Uterus (tissue), 4 donors: ENCODE results near the gene ATP7B. TPM values are rescaled to one million over a fixed set of nuclear protein-coding genes. Genes with fewer than 3 reads are reported as not detected.

Experiments
- DNase-seq, 2 donors: peaks; one replicate each; pipeline ENCODE4 v3.0.0-alpha.2; 2019 to 2020
- H3K27ac ChIP-seq, 2 donors: fragments of 200-600 bp; sonication (generic); 1 replicate in 1 of 2; 2 replicates in 1 of 2; pipeline ENCODE4 v1.5.1; 2016 to 2018
- H3K27me3 ChIP-seq, 2 donors: fragments of 200-600 bp; sonication (generic); one replicate each; pipeline ENCODE4 v1.5.1; 2018 to 2019; ENCODE audit warnings: control low read depth in 1 of 2
- H3K36me3 ChIP-seq, 2 donors: fragments of 200-600 bp; sonication (generic); one replicate each; pipeline ENCODE4 v1.5.1; 2019; ENCODE audit warnings: control low read depth in 1 of 2
- H3K4me1 ChIP-seq, 2 donors: fragments of 200-600 bp; sonication (generic); one replicate each; pipeline ENCODE4 v1.5.1; 2018 to 2019; ENCODE audit warnings: control low read depth in 1 of 2
- H3K4me3 ChIP-seq, 2 donors: fragments of 200-600 bp; sonication (generic); 1 replicate in 1 of 2; 2 replicates in 1 of 2; pipeline ENCODE4 v1.5.1; 2018 to 2019; ENCODE audit warnings: mild to moderate bottlenecking in 1 of 2
- H3K9me3 ChIP-seq, 2 donors: fragments of 200-600 bp; sonication (generic); one replicate each; pipeline ENCODE4 v1.5.1; 2019; ENCODE audit warnings: control low read depth in 1 of 2
- CTCF ChIP-seq, 4 experiments: fragments of 200-600 bp in 2 of 4; fragments of 450-650 bp in 2 of 4; sonication (generic) in 2 of 4; IDR thresholded peaks; one replicate each; pipeline ENCODE4 v1.5.1; 2016 to 2019; ENCODE audit warnings: antibody characterized with exemption in 4 of 4, mild to moderate bottlenecking in 2 of 4, moderate library complexity in 1 of 4
- POLR2A ChIP-seq, 2 donors: fragments of 450-650 bp; IDR thresholded peaks; one replicate each; pipeline ENCODE4 v1.6.1; 2016; ENCODE audit warnings: antibody characterized with exemption in 2 of 2, mild to moderate bottlenecking in 1 of 2, moderate library complexity in 1 of 2
- intact Hi-C: fragments of 100-400 bp; cut with DNase I; formaldehyde crosslinking; loops from one replicate; pipeline ENCODE4 v1.15.1; 2023; ENCODE audit warnings: low total_unique reads
- total RNA-seq, 4 donors: library from RNA; depleted of rRNA in 3 of 4; stranded (reverse); fragments of >200 nt in 3 of 4; gene quantifications; one replicate each; pipeline versions ENCODE4 v1.1.0 to v1.2.4, GENCODE V29; 2014 to 2023
- donor health status: DM: yes; HTN: yes; CAD: no.

Gene ATP7B
- total RNA-seq, 4 donors from 2014 or later, result 9.2 to 16.2 (median 9.9) TPM

GRCh38 chr13:51967482-51968446, 43.5 kb downstream of the ATP7B start:
- no peaks in the 10 kb centered on the region for H3K27me3 ChIP-seq

GRCh38 chr13:51966186-51966585, 45.1 kb downstream of the ATP7B start:
- H3K27ac ChIP-seq, result no peak overlapping the region
- no peak for DNase-seq
- no peaks in the 10 kb centered on the region for H3K4me1 ChIP-seq
- no peaks in the 10 kb centered on the region for H3K9me3 ChIP-seq
- no peak overlapping the region for H3K4me3 ChIP-seq
- intact Hi-C loops, result no loop called here
- H3K27me3 ChIP-seq, result no peaks in the 10 kb centered on the region
- TF ChIP-seq CTCF (IDR thresholded peaks at IDR 0.05), result no peak
- no peaks in the 10 kb centered on the region for H3K36me3 ChIP-seq

More at GRCh38 chr13:51967482-51968446, 43.5 kb downstream of the ATP7B start:
- no peak for DNase-seq
- H3K27ac ChIP-seq, result peak overlapping the region in 1 of 2 donors; percentile 33
- H3K36me3 ChIP-seq, result no peaks in the 10 kb centered on the region
- H3K9me3 ChIP-seq, result no peaks in the 10 kb centered on the region
- no peaks in the 10 kb centered on the region for H3K4me1 ChIP-seq
- TF ChIP-seq CTCF (IDR thresholded peaks at IDR 0.05) (no peak), POLR2A (IDR thresholded peaks at IDR 0.05) (no peak)
- intact Hi-C loops, result no loop called here
- no peak overlapping the region for H3K4me3 ChIP-seq

- H3K9me3 ChIP-seq, result no peaks in the 10 kb centered on the region
- no peaks in the 10 kb centered on the region for H3K36me3 ChIP-seq
- H3K4me3 ChIP-seq, result no peak overlapping the region
- no peaks in the 10 kb centered on the region for H3K4me1 ChIP-seq
- intact Hi-C loops, result no loop called here
- H3K27me3 ChIP-seq, result no peaks in the 10 kb centered on the region
- H3K27ac ChIP-seq, result no peak overlapping the region
- no peak for TF ChIP-seq POLR2A (IDR thresholded peaks at IDR 0.05)
- no peak for TF ChIP-seq CTCF (IDR thresholded peaks at IDR 0.05)
- no peak for DNase-seq
These were observed 49.5 kb downstream of the ATP7B start for GRCh38 chr13:51961493-51962403.

GRCh38 chr13:51960766-51961165, 50.5 kb downstream of the ATP7B start:
- H3K9me3 ChIP-seq, result no peaks in the 10 kb centered on the region
- no peaks in the 10 kb centered on the region for H3K36me3 ChIP-seq
- H3K4me3 ChIP-seq, result no peak overlapping the region
- no peak for DNase-seq
- H3K27me3 ChIP-seq, result no peaks in the 10 kb centered on the region
- no peak overlapping the region for H3K27ac ChIP-seq
- TF ChIP-seq CTCF (IDR thresholded peaks at IDR 0.05), result no peak
- no peak for TF ChIP-seq POLR2A (IDR thresholded peaks at IDR 0.05)
- no peaks in the 10 kb centered on the region for H3K4me1 ChIP-seq
- intact Hi-C loops, result no loop called here
